Body of pancreas (tissue), 4 donors: ENCODE results near the gene HOGA1. TPM values are rescaled to one million over a fixed set of nuclear protein-coding genes. Genes with fewer than 3 reads are reported as not detected.
"Not testable (repeated sequence)": the region's sequence is repeated elsewhere in the genome, so short reads cannot be mapped to it uniquely, and the experiment has no call there.

ENCODE experiments used
- ATAC-seq: fragments of 150-250 bp; one replicate; pipeline ENCODE4 v1.9.1; 2016
- DNase-seq, 4 donors: peaks; one replicate each; pipeline ENCODE4 v3.0.0-alpha.2; 2019
- H3K27ac ChIP-seq, 4 donors: fragments of 200-600 bp; sonication (generic); 1 replicate in 3 of 4; 2 replicates in 1 of 4; pipeline versions ENCODE4 v1.5.1 to v1.6.1; 2016 to 2019; ENCODE audit warnings: mild to moderate bottlenecking in 1 of 4, mixed read lengths in 1 of 4, moderate library complexity in 1 of 4
- H3K27me3 ChIP-seq, 2 donors: fragments of 200-600 bp; sonication (generic); one replicate each; pipeline ENCODE4 v1.6.0; 2016; ENCODE audit warnings: mild to moderate bottlenecking in 1 of 2
- H3K36me3 ChIP-seq, 2 donors: fragments of 200-600 bp; sonication (generic); replicated peaks in 1 of 2; 2 replicates each; pipeline ENCODE4 v1.5.1; 2016; ENCODE audit warnings: low read depth in 2 of 2; ENCODE audit not compliant: insufficient read depth in 1 of 2
- H3K4me1 ChIP-seq: fragments of 200-600 bp; sonication (generic); one replicate; pipeline ENCODE4 v1.6.0; 2016
- H3K4me3 ChIP-seq, 2 donors: fragments of 200-600 bp; sonication (generic); 1 replicate in 1 of 2; 2 replicates in 1 of 2; pipeline ENCODE4 v1.5.1; 2016 to 2019
- H3K9me3 ChIP-seq, 3 donors: fragments of 200-600 bp; sonication (generic); 1 replicate in 2 of 3; 2 replicates in 1 of 3; pipeline ENCODE4 v1.5.1; 2016
- POLR2A ChIP-seq, 3 donors: fragments of 450-650 bp; IDR thresholded peaks; one replicate each; pipeline ENCODE4 v1.6.1; 2016; ENCODE audit warnings: antibody characterized with exemption in 3 of 3, mild to moderate bottlenecking in 2 of 3
- WGBS, 2 donors: methylation state at CpG; one replicate each; pipeline ENCODE4 v1.1.5; 2017; 5-methylcytosine and 5-hydroxymethylcytosine counted together
- intact Hi-C: fragments of 100-400 bp; cut with DNase I; formaldehyde crosslinking; loops from one replicate; pipeline ENCODE4 v1.15.1; 2023
- total RNA-seq, 2 donors: library from RNA; depleted of rRNA; stranded (reverse); fragments of >200 nt; gene quantifications; one replicate each; pipeline ENCODE4 v1.1.0, GENCODE V29; 2016
- TF ChIP-seq, protein P1 (sequence below), 7 experiments: fragments of 450-650 bp in 4 of 7; fragments of 200-600 bp in 3 of 7; sonication (generic) in 3 of 7; IDR thresholded peaks; one replicate each; pipeline ENCODE4 v1.5.1; 2016 to 2019; ENCODE audit warnings: antibody characterized with exemption in 7 of 7

The HOGA1 gene
- total RNA-seq, 2 donors from 2014 or later: 7.3 to 16.3 TPM

GRCh38 chr10:97549587-97550322, 34.4 kb upstream of the HOGA1 start:
- no peak for DNase-seq
- TF ChIP-seq POLR2A (IDR thresholded peaks at IDR 0.05): no peak
- TF ChIP-seq, protein P1, sequence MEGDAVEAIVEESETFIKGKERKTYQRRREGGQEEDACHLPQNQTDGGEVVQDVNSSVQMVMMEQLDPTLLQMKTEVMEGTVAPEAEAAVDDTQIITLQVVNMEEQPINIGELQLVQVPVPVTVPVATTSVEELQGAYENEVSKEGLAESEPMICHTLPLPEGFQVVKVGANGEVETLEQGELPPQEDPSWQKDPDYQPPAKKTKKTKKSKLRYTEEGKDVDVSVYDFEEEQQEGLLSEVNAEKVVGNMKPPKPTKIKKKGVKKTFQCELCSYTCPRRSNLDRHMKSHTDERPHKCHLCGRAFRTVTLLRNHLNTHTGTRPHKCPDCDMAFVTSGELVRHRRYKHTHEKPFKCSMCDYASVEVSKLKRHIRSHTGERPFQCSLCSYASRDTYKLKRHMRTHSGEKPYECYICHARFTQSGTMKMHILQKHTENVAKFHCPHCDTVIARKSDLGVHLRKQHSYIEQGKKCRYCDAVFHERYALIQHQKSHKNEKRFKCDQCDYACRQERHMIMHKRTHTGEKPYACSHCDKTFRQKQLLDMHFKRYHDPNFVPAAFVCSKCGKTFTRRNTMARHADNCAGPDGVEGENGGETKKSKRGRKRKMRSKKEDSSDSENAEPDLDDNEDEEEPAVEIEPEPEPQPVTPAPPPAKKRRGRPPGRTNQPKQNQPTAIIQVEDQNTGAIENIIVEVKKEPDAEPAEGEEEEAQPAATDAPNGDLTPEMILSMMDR (IDR thresholded peaks at IDR 0.05): no peak
- WGBS, 2 donors: 57 to 61% methylated on average over 6 to 13 of the region's 13 CpGs
- no peak overlapping the region for H3K4me3 ChIP-seq
- no peaks in the 10 kb centered on the region for H3K9me3 ChIP-seq
- peak overlapping the region in 2 of 4 donors; percentile 8 to 51 for H3K27ac ChIP-seq
- no peaks in the 10 kb centered on the region for H3K36me3 ChIP-seq
- no peak for ATAC-seq
- H3K27me3 ChIP-seq: no peaks in the 10 kb centered on the region
- intact Hi-C loops: loop anchor here (5.0 kb wide), 1 partner anchor 82 kb away; no protein-coding TSS in a partner anchor
- peaks cover 5% of the 10 kb centered on the region for H3K4me1 ChIP-seq

DNA sequence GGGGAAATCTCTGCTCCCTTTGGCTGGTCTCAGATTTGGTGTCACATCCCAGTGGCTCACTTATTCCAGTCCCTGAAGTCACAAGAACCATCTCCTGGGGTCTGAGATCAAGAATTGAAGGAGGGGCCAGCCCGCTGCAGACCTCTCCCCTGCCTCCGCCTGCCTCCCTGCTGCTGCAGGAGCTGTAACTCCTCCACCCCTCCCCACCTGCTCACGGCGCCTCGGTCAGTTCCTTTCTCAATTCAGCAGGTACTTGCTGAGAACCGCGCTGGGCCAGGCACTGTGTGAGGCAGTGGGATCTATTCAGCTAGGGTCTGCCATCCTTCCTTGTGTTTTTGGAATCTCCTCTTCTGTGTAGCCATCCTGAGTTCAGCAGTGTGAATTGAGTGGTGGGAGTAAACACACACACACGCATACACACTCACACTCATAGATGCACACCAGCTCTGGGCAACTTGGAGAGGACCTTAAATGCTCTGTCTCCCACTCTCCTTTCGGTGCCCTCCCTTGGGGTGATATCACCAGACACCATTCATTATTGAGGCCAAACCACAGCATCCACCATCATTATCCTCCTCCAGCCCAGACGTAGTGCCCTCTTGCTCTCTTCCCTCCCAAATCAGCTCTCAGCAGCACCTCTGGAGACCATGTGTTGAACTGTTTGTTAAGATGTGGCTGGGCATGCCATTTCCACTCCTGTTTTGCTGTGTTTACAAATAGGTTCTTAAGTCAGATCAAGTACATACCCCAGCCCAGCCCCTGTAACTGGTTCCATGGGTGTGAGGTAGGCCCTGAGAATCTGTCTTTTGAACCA, 33.6 kb upstream of the HOGA1 start:
- Histone ChIP-seq H3K27ac (peak overlapping the region in 1 of 4 donors; percentile 51), H3K4me3 (no peak overlapping the region), H3K27me3 (no peaks in the 10 kb centered on the region), H3K36me3 (no peaks in the 10 kb centered on the region), H3K9me3 (no peaks in the 10 kb centered on the region), H3K4me1 (peaks cover 5% of the 10 kb centered on the region)
- WGBS, 2 donors: 77 to 88% methylated on average over 6 to 10 of the region's 10 CpGs
- no peak for ATAC-seq
- DNase-seq: no peak
- intact Hi-C loops: loop anchor here (5.0 kb wide), 1 partner anchor 83 kb away; no protein-coding TSS in a partner anchor
- TF ChIP-seq POLR2A (IDR thresholded peaks at IDR 0.05): no peak
- TF ChIP-seq, protein P1 (IDR thresholded peaks at IDR 0.05): no peak

- H3K4me1 ChIP-seq: peaks cover 5% of the 10 kb centered on the region
- H3K36me3 ChIP-seq: no peaks in the 10 kb centered on the region
- no peaks in the 10 kb centered on the region for H3K9me3 ChIP-seq
- intact Hi-C loops: loop anchor here (5.0 kb wide), 1 partner anchor 84 kb away; no protein-coding TSS in a partner anchor
- H3K27ac ChIP-seq: no peak overlapping the region
- no peaks in the 10 kb centered on the region for H3K27me3 ChIP-seq
- WGBS, 2 donors: 91 to 94% methylated on average over 6 of the region's 6 CpGs
- DNase-seq: no peak
- H3K4me3 ChIP-seq: no peak overlapping the region
- TF ChIP-seq, protein P1 (IDR thresholded peaks at IDR 0.05): no peak
- TF ChIP-seq POLR2A (IDR thresholded peaks at IDR 0.05): no peak
- ATAC-seq: no peak
These were observed 32.9 kb upstream of the HOGA1 start for GRCh38 chr10:97551271-97551670.

DNA sequence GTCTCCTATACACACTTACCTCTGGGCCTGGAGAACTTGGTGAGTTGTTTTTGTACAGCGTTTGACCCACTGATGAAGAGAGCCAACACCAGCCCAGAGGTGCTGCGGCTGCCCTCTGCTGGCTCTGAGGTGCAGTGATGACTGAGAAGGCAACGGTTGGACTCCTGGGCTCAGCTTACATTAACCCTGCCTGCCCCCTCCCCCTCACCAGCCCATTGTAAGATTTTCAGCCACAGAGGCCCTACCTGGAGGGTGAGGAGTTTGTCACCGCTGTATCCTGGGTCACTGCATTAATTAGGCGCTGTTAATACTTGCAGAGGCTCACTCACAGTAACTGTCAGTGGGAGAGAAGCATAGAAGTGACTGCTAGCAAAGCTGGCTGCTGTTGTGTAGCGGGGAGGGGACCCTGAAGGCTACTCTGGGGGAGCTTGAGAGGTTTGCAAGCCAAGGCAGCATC, 30.6 kb upstream of the HOGA1 start:
- no peak overlapping the region for H3K27ac ChIP-seq
- H3K4me3 ChIP-seq: no peak overlapping the region
- peak; percentile 87 for ATAC-seq
- intact Hi-C loops: loop anchor here (5.0 kb wide), 1 partner anchor 86 kb away; no protein-coding TSS in a partner anchor
- H3K36me3 ChIP-seq: no peaks in the 10 kb centered on the region
- 17 to 22% methylated on average over 5 to 6 of the region's 6 CpGs for WGBS, 2 donors
- no peaks in the 10 kb centered on the region for H3K27me3 ChIP-seq
- peak; percentile 65 to 75 (median 68) for DNase-seq
- peaks cover 5% of the 10 kb centered on the region for H3K4me1 ChIP-seq
- H3K9me3 ChIP-seq: no peaks in the 10 kb centered on the region
- TF ChIP-seq POLR2A (IDR thresholded peaks at IDR 0.05): no peak
- TF ChIP-seq, protein P1 (IDR thresholded peaks at IDR 0.05): peak; percentile 37 to 79 (median 71)

DNA sequence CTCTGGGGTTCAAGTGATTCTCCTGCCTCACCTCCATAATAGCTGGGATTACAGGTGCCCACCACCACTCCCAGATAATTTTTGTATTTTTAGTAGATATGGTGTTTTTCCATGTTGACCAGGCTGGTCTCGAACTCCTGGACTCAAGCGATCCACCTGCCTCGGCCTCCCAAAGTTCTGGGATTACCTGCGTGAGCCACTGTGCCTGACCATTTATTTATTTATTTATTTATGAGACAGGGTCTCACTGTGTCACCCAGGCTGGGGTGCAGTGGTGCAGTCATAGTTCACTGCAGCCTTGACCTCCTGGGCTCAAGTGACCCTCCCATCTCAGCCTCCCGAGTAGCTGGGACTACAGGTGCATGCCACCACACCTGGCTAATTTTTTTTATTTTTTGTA, 29.9 kb upstream of the HOGA1 start:
- H3K27ac ChIP-seq, H3K9me3 ChIP-seq, H3K27me3 ChIP-seq, DNase-seq, H3K4me1 ChIP-seq, H3K4me3 ChIP-seq, H3K36me3 ChIP-seq, ATAC-seq: not testable (repeated sequence)
- intact Hi-C loops: loop anchor here (5.0 kb wide), 1 partner anchor 87 kb away; no protein-coding TSS in a partner anchor
- 86 to 98% methylated on average over 5 of the region's 5 CpGs for WGBS, 2 donors

DNA sequence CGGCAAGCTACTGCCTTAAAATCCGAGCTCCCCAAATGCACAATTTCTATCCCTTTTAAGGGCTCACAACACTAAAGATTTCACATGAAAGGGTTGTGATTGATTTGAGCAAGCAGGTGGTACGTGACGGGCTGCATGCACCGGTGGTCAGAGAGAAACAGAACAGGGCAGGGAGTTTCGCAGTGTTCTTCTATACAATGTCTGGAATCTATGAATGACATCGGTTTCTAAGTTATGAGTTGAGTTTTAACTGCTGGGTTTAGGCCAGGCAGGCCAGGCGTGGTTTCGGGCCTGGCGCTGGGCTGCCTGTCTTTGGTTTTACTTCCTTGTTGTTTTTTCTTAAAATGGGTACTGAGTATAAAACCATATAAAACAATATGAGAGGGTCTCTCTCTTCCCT, 28.6 kb upstream of the HOGA1 start:
- H3K27me3 ChIP-seq, H3K4me3 ChIP-seq, H3K9me3 ChIP-seq, H3K36me3 ChIP-seq, H3K27ac ChIP-seq, H3K4me1 ChIP-seq, ATAC-seq, intact Hi-C loops, DNase-seq: not testable (repeated sequence)
- 91 to 97% methylated on average over 6 to 7 of the region's 10 CpGs for WGBS, 2 donors

DNA sequence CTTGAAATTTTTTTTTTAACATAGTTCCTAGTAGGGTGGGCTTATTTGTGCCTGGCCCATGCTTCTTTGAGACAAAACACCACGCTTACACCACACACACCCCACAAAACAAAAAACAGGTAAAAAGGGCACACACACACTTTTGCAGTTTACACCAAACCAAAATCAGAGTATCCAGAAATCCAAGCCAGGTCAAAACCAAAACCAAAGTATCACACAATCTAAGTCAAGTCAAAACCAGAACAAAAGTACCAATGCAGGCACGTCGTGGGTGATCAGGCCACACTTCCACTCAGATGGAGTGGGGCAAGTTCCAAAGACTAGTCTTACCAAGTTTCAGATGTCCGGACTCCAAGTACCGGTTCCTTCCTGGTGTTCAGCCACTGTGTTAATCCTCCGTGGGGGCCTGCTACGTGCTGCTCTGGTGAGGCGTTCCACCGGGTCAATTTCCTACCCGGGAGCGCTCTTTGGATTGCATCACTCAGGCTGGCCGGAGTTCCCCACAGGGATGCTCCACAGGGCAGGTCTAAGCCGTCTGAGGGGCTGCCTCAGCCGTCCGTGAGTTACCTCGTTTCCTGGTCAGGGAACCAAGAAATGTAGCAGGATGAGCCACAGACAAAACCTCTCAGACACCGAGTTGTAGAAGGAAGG, 23.3 kb upstream of the HOGA1 start:
- ATAC-seq (peak; percentile 56), DNase-seq (peak in 2 of 4 donors; percentile 35 to 40)
- H3K4me3 ChIP-seq, H3K4me1 ChIP-seq, H3K36me3 ChIP-seq, H3K27me3 ChIP-seq, H3K9me3 ChIP-seq, intact Hi-C loops: not testable (repeated sequence)
- WGBS, 2 donors: 78 to 85% methylated on average over 15 to 16 of the region's 17 CpGs
- H3K27ac ChIP-seq: peak overlapping the region; percentile 1 to 73 (median 46)
